Keratinocyte (primary cell): ENCODE data around the gene MRPL49. TPM values are rescaled to one million over a fixed set of nuclear protein-coding genes. Genes with fewer than 3 reads are reported as not detected.

ENCODE experiments used
- DNase-seq: peaks from one replicate; pipeline ENCODE4 v3.0.0-alpha.2; 2011; ENCODE audit warnings: low read depth, missing footprints, low spot score
- FAIRE-seq: peaks from 2 replicates; lab custom pipeline; 2011; peaks lifted over from hg19 to GRCh38; lab: Jason Lieb, UNC
- H2AFZ ChIP-seq: 2 replicates; pipeline ENCODE4 v1.6.0; 2012; ENCODE audit warnings: low read length, control low read depth, inconsistent platforms; ENCODE audit not compliant: control insufficient read depth
- H3K27ac ChIP-seq: 2 replicates; pipeline ENCODE4 v1.5.1; 2011; ENCODE audit warnings: low read length; ENCODE audit not compliant: control insufficient read depth, insufficient read depth
- H3K27me3 ChIP-seq: 3 replicates; pipeline ENCODE4 v1.6.0; 2011; ENCODE audit warnings: low read length; ENCODE audit not compliant: control insufficient read depth, insufficient read depth; ENCODE audit errors: extremely low read depth
- H3K36me3 ChIP-seq, 2 experiments: 2 replicates in 1 of 2; 3 replicates in 1 of 2; pipeline ENCODE4 v1.5.1; 2011; ENCODE audit warnings: low read length in 2 of 2, mild to moderate bottlenecking in 1 of 2; ENCODE audit not compliant: control insufficient read depth in 2 of 2, insufficient read depth in 2 of 2; ENCODE audit errors: extremely low read depth in 1 of 2
- H3K4me1 ChIP-seq: 3 replicates; pipeline ENCODE4 v1.5.1; 2011; ENCODE audit warnings: low read length; ENCODE audit not compliant: control insufficient read depth, insufficient read depth; ENCODE audit errors: extremely low read depth
- H3K4me2 ChIP-seq: 3 replicates; pipeline ENCODE4 v1.6.0; 2011; ENCODE audit warnings: low read depth, low read length; ENCODE audit not compliant: control insufficient read depth, insufficient read depth; ENCODE audit errors: extremely low read depth
- H3K4me3 ChIP-seq, 3 experiments: fragments of 200-600 bp in 1 of 3; sonication (generic) in 1 of 3; 2 replicates in 2 of 3; 3 replicates in 1 of 3; pipeline ENCODE4 v1.5.1; 2011 to 2016; ENCODE audit warnings: low read length in 3 of 3, mild to moderate bottlenecking in 3 of 3, control low read depth in 2 of 3, inconsistent platforms in 1 of 3, low read depth in 1 of 3, mixed read lengths in 1 of 3, mixed run types in 1 of 3, moderate library complexity in 1 of 3; ENCODE audit not compliant: control insufficient read depth in 2 of 3, insufficient read depth in 2 of 3; ENCODE audit errors: extremely low read depth in 1 of 3
- H3K79me2 ChIP-seq: 2 replicates; pipeline ENCODE4 v1.6.0; 2012; ENCODE audit warnings: low read length; ENCODE audit not compliant: control insufficient read depth, insufficient read depth
- H3K9ac ChIP-seq: 3 replicates; pipeline ENCODE4 v1.6.0; 2011; ENCODE audit warnings: low read length; ENCODE audit not compliant: control insufficient read depth, insufficient read depth; ENCODE audit errors: extremely low read depth
- H3K9me1 ChIP-seq: 3 replicates; pipeline ENCODE4 v1.6.0; 2011; ENCODE audit warnings: low read length; ENCODE audit not compliant: control insufficient read depth, insufficient read depth; ENCODE audit errors: extremely low read depth
- H3K9me3 ChIP-seq: 2 replicates; pipeline ENCODE4 v1.5.1; 2012; ENCODE audit warnings: low read depth, low read length; ENCODE audit not compliant: control insufficient read depth
- H4K20me1 ChIP-seq: 3 replicates; pipeline ENCODE4 v1.6.0; 2011; ENCODE audit warnings: low read length; ENCODE audit not compliant: control insufficient read depth, insufficient read depth; ENCODE audit errors: extremely low read depth
- EZH2 ChIP-seq: IDR thresholded peaks from one replicate; pipeline ENCODE4 v1.6.1; 2012; ENCODE audit warnings: inconsistent platforms, mild to moderate bottlenecking, low read length, moderate library complexity
- dilution Hi-C: fragments of 300-500 bp; cut with MboI; formaldehyde crosslinking; loops from one replicate; pipeline ENCODE4 v1.7.0; 2020; ENCODE audit warnings: low sequenced_read_pairs; ENCODE audit not compliant: extremely low pct_ligation_motif_present
- polyA plus RNA-seq, 5 experiments: library from polyadenylated mRNA; depleted of rRNA in 3 of 5; stranded (reverse) in 3 of 5; stranded (forward) in 1 of 5; unstranded in 1 of 5; fragments of >200 nt; gene quantifications; 1 replicate in 1 of 5; 2 replicates in 3 of 5; 3 replicates in 1 of 5; pipeline versions ENCODE4 v1.2.1 to v1.2.3, GENCODE V29; 2011 to 2012; ENCODE audit warnings: missing spikeins in 2 of 5, low read depth in 1 of 5, low replicate concordance in 1 of 5
- TF ChIP-seq, protein P1 (sequence below), 3 experiments: IDR thresholded peaks in 1 of 3; conservative IDR thresholded peaks in 1 of 3; optimal IDR thresholded peaks in 1 of 3; 2 replicates in 2 of 3; 3 replicates in 1 of 3; pipeline versions ENCODE3 to v1.5.1; 2011; ENCODE audit warnings: low read length in 3 of 3, mild to moderate bottlenecking in 3 of 3, moderate library complexity in 2 of 3, control low read depth in 1 of 3, inconsistent platforms in 1 of 3; ENCODE audit not compliant: insufficient read depth in 2 of 3; ENCODE audit errors: extremely low read depth in 1 of 3

The MRPL49 gene
- polyA plus RNA-seq, 1 donor (not counting 4 experiments of a cell fraction or from before 2014, with no cell fraction given), result 49.6 TPM

DNA sequence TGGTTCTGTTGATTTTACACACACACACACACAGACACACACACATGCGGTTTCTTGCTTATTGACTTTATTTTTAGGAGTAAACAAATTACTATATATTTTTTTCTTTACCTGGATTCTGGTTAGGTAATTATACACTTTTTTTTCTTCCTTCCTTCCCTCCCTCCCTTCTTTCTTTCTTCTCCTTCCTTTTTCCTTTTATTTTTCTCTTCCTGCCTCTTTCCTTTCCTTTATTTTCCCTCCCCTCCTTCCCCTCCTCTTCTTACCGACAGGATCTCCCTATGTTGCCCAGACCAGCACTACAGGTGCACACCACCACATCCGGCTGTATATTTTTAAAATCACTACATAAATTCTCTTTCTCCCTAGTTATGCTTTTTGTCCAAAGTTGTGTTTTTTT, 44.8 kb downstream of the MRPL49 start:
- no peaks in the 10 kb centered on the region for H3K9me1 ChIP-seq
- dilution Hi-C loops, result no loop called here
- H3K27ac ChIP-seq, result no peak overlapping the region
- H3K79me2 ChIP-seq, result no peaks in the 10 kb centered on the region
- TF ChIP-seq EZH2, result no peak
- TF ChIP-seq, protein P1, sequence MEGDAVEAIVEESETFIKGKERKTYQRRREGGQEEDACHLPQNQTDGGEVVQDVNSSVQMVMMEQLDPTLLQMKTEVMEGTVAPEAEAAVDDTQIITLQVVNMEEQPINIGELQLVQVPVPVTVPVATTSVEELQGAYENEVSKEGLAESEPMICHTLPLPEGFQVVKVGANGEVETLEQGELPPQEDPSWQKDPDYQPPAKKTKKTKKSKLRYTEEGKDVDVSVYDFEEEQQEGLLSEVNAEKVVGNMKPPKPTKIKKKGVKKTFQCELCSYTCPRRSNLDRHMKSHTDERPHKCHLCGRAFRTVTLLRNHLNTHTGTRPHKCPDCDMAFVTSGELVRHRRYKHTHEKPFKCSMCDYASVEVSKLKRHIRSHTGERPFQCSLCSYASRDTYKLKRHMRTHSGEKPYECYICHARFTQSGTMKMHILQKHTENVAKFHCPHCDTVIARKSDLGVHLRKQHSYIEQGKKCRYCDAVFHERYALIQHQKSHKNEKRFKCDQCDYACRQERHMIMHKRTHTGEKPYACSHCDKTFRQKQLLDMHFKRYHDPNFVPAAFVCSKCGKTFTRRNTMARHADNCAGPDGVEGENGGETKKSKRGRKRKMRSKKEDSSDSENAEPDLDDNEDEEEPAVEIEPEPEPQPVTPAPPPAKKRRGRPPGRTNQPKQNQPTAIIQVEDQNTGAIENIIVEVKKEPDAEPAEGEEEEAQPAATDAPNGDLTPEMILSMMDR (optimal IDR thresholded peaks at IDR 0.05 in 1 of 3, IDR thresholded peaks at IDR 0.05 in 1 of 3, conservative IDR thresholded peaks at IDR 0.05 in 1 of 3; ENCODE audit: extremely low read depth in 1 of 3, insufficient read depth in 2 of 3, low read length in 3 of 3), result no peak
- no peak for DNase-seq
- H2AFZ ChIP-seq, result no peak overlapping the region
- H3K4me2 ChIP-seq, result no peak overlapping the region
- H3K4me1 ChIP-seq, result no peaks in the 10 kb centered on the region
- H3K27me3 ChIP-seq, result no peaks in the 10 kb centered on the region
- FAIRE-seq, result no peak
- H3K9me3 ChIP-seq, result no peaks in the 10 kb centered on the region
- no peak overlapping the region for H3K4me3 ChIP-seq
- H3K36me3 ChIP-seq, result no peaks in the 10 kb centered on the region
- no peak overlapping the region for H3K9ac ChIP-seq
- no peaks in the 10 kb centered on the region for H4K20me1 ChIP-seq

DNA sequence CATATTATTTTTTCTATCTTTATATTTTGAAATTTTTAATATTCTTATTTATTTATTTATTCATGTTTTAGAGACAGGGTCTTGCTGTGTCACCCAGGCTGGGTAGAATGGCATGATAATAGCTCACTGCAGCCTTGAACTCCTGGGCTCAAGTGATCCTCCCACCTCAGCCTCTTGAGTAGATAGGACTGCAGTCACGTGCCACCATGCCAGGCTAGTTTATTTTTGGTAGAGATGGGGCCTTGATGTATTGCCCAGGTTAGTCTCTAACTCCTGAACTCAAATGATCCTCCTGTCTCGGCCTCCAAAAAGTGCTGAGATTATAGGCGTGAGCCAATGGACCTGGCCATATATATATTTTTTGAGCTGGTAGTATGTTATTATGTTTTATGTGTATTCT, 45.5 kb downstream of the MRPL49 start:
- DNase-seq, result no peak
- H4K20me1 ChIP-seq, result no peaks in the 10 kb centered on the region

More for the DNA sequence above, 45.5 kb downstream of the MRPL49 start:
- Histone ChIP-seq H3K27me3 (no peaks in the 10 kb centered on the region), H3K27ac (no peak overlapping the region), H3K9ac (no peak overlapping the region), H3K4me2 (no peak overlapping the region), H3K4me1 (no peaks in the 10 kb centered on the region), H2AFZ (no peak overlapping the region), H3K4me3 (no peak overlapping the region), H3K9me3 (no peaks in the 10 kb centered on the region), H3K36me3 (no peaks in the 10 kb centered on the region), H3K9me1 (no peaks in the 10 kb centered on the region), H3K79me2 (no peaks in the 10 kb centered on the region)
- no peak for FAIRE-seq
- no peak for TF ChIP-seq EZH2
- TF ChIP-seq, protein P1 (optimal IDR thresholded peaks at IDR 0.05 in 1 of 3, IDR thresholded peaks at IDR 0.05 in 1 of 3, conservative IDR thresholded peaks at IDR 0.05 in 1 of 3; ENCODE audit: extremely low read depth in 1 of 3, insufficient read depth in 2 of 3, low read length in 3 of 3), result no peak
- dilution Hi-C loops, result no loop called here
